Stimulated activated CD8-positive, alpha-beta memory T cell treated with anti-CD3 and anti-CD28 coated beads, Interleukin-15, amount 100 ng/mL, for 24 hours (primary cell): ENCODE results near the gene FAF1.
"Not testable (repeated sequence)": the region's sequence is repeated elsewhere in the genome, so short reads cannot be mapped to it uniquely, and the experiment has no call there.

Experiments used
- DNase-seq: peaks from one replicate; pipeline ENCODE4 v3.0.0-alpha.2; 2020; ENCODE audit warnings: low read depth

FAF1 gene

GRCh38 chr1:50775740-50776139 lies 184.3 kb downstream of the FAF1 start:
- DNase-seq = no peak

GRCh38 chr1:50774759-50775351 lies 185.2 kb downstream of the FAF1 start:
- no peak for DNase-seq

GRCh38 chr1:50766688-50767087 lies 193.4 kb downstream of the FAF1 start:
- no peak for DNase-seq

GRCh38 chr1:50756543-50756942 lies 203.5 kb downstream of the FAF1 start:
- DNase-seq = not testable (repeated sequence)

- DNase-seq = not testable (repeated sequence)
These were observed 205.3 kb downstream of the FAF1 start for GRCh38 chr1:50754764-50755163.

- no peak for DNase-seq
These were observed 209.9 kb downstream of the FAF1 start for GRCh38 chr1:50750021-50750619.

GRCh38 chr1:50747394-50747793 lies 212.7 kb downstream of the FAF1 start:
- DNase-seq = no peak

- DNase-seq = no peak
These were observed 217.5 kb downstream of the FAF1 start for GRCh38 chr1:50742523-50742922.

GRCh38 chr1:50739125-50739524 lies 220.9 kb downstream of the FAF1 start:
- DNase-seq = no peak

GRCh38 chr1:50735443-50735842 lies 224.6 kb downstream of the FAF1 start:
- DNase-seq = no peak

GRCh38 chr1:50727578-50727977 lies 232.5 kb downstream of the FAF1 start:
- not testable (repeated sequence) for DNase-seq

GRCh38 chr1:50724626-50725286 lies 235.3 kb downstream of the FAF1 start:
- no peak for DNase-seq

- no peak for DNase-seq
These were observed 239.5 kb downstream of the FAF1 start for GRCh38 chr1:50720457-50721053.

- no peak for DNase-seq
These were observed 240.9 kb downstream of the FAF1 start for GRCh38 chr1:50719126-50719525.

GRCh38 chr1:50717327-50717726 lies 242.7 kb downstream of the FAF1 start:
- DNase-seq = no peak

- DNase-seq = not testable (repeated sequence)
These were observed 243.6 kb downstream of the FAF1 start for GRCh38 chr1:50716455-50716854.

- DNase-seq = no peak
These were observed 250.0 kb downstream of the FAF1 start for GRCh38 chr1:50710099-50710498.

GRCh38 chr1:50707824-50708223 lies 252.2 kb downstream of the FAF1 start:
- no peak for DNase-seq

GRCh38 chr1:50705699-50706098 lies 254.4 kb downstream of the FAF1 start:
- no peak for DNase-seq

GRCh38 chr1:50705041-50705440 lies 255.0 kb downstream of the FAF1 start:
- no peak for DNase-seq

GRCh38 chr1:50704126-50704525 lies 255.9 kb downstream of the FAF1 start:
- DNase-seq = no peak

- DNase-seq = no peak
These were observed 256.8 kb downstream of the FAF1 start for GRCh38 chr1:50703240-50703639.

GRCh38 chr1:50702395-50702794 lies 257.7 kb downstream of the FAF1 start:
- DNase-seq = no peak
